ENCODE results near the gene OR2L8.
"Not testable (repeated sequence)": the region's sequence is repeated elsewhere in the genome, so short reads cannot be mapped to it uniquely, and the experiment has no call there.

GRCh38 chr1:247936965-247937734 is 11.5 kb upstream of the OR2L8 start:
- not testable (repeated sequence) for TF ChIP-seq ZNF121, YY1, ZNF112 (tag by site-specific recombination; IDR thresholded peaks at IDR 0.05)
